Measurements from ENCODE around the gene SH2D3A. TPM values are rescaled to one million over a fixed set of nuclear protein-coding genes. Genes with fewer than 3 reads are reported as not detected.
A peak's percentile ranks its signal among the peaks of the same experiment; 100 is the strongest.

SH2D3A gene
- total and polyA plus RNA-seq, 2 of the 8 experiments (the other 6 are each of a cell fraction or from before 2014, with no cell fraction given) = 14.5 to 22.1 TPM

GRCh38 chr19:6707658-6708018, 59.6 kb downstream of the SH2D3A start:
- no peaks in the 10 kb centered on the region for H3K36me3 ChIP-seq (ENCODE audit: control insufficient read depth in 2 of 4, insufficient read depth in 4 of 4, low read length in 3 of 4)
- CTCF ChIA-PET (ENCODE audit: partially characterized antibody) = interaction anchor here (0.5 kb wide), 1 partner anchor 61 kb away, joined by 3 read pairs; no protein-coding TSS in a partner anchor

More at GRCh38 chr19:6707658-6708018, 59.6 kb downstream of the SH2D3A start:
- Histone ChIP-seq H4K8ac (ENCODE audit: extremely low read depth, insufficient read depth, low read length) (0 out of 2 replicates have a peak overlapping the region, but pooled peaks have one; percentile 36), H3K27me3 (replicated peaks in 1 of 4; ENCODE audit: control insufficient read depth in 3 of 4, extremely low read depth in 1 of 4, insufficient read depth in 3 of 4, low read length in 3 of 4) (peaks cover 0 to 22% (median 18%) of the 10 kb centered on the region in 4 experiments; a peak in 6 of 7 replicates), H3K4ac (replicated peaks; ENCODE audit: insufficient read length, low read depth, low read length) (no peak overlapping the region), H3K27ac (ENCODE audit: low read depth, low read length) (no peak overlapping the region), H3K4me3 (ENCODE audit: extremely low read depth in 1 of 4, insufficient read depth in 2 of 4, low read depth in 3 of 4, low read length in 4 of 4) (no peak overlapping the region), H4K20me1 (replicated peaks in 1 of 2; ENCODE audit: control insufficient read depth in 1 of 2, insufficient read depth in 2 of 2, low read length in 2 of 2) (no peaks in the 10 kb centered on the region), H3K79me2 (ENCODE audit: control insufficient read depth in 1 of 2, insufficient read depth in 2 of 2, low read length in 2 of 2) (no peaks in the 10 kb centered on the region), H3K23ac (ENCODE audit: insufficient read length) (no peak overlapping the region), H3K4me2 (ENCODE audit: insufficient read depth in 1 of 2, low read depth in 2 of 2, low read length in 2 of 2) (no peak overlapping the region), H2AK5ac (ENCODE audit: low read depth, low read length) (no peak overlapping the region), H2AFZ (ENCODE audit: low read length) (no peak overlapping the region), H2BK5ac (ENCODE audit: low read depth, low read length) (no peak overlapping the region), H4K91ac (replicated peaks; ENCODE audit: insufficient read length, low read length) (no peak overlapping the region), H3K18ac (ENCODE audit: extremely low read depth, low read length) (no peak overlapping the region), H3K14ac (ENCODE audit: insufficient read length) (no peak overlapping the region), H3K79me1 (ENCODE audit: low read depth, low read length) (no peaks in the 10 kb centered on the region), H3K4me1 (replicated peaks in 1 of 4; ENCODE audit: control insufficient read depth in 3 of 4, insufficient read depth in 4 of 4, low read length in 3 of 4) (peaks cover 0 to 8% (median 2%) of the 10 kb centered on the region in 4 experiments; a peak in 4 of 7 replicates), H3K23me2 (ENCODE audit: low read depth, low read length) (peaks cover 9% of the 10 kb centered on the region), H2BK20ac (ENCODE audit: low read length) (no peak overlapping the region), H3K9me3 (ENCODE audit: insufficient read depth in 2 of 2, low read depth in 1 of 2, low read length in 1 of 2) (no peaks in the 10 kb centered on the region), H4K5ac (ENCODE audit: insufficient read length, low read depth, low read length) (no peak overlapping the region), H2BK12ac (ENCODE audit: low read depth, low read length) (no peak overlapping the region), H2BK120ac (replicated peaks; ENCODE audit: low read depth, low read length) (no peak overlapping the region), H3K56ac (replicated peaks; ENCODE audit: insufficient read length, low read depth, low read length) (no peak overlapping the region), H3K9ac (replicated peaks in 1 of 4; ENCODE audit: extremely low read depth in 1 of 4, low read depth in 3 of 4, low read length in 3 of 4) (no peak overlapping the region), H2BK15ac (ENCODE audit: low read length) (no peak overlapping the region)
- DNase-seq (ENCODE audit: low read depth in 1 of 2, low spot score in 2 of 2) (no peak), FAIRE-seq (no peak)
- TF ChIP-seq MAFK (IDR thresholded peaks at IDR 0.05; ENCODE audit: low read depth, low read length) (no peak), CTCF (IDR thresholded peaks at IDR 0.05; ENCODE audit: control extremely low read depth in 1 of 3, insufficient read depth in 1 of 3, low read depth in 1 of 3, low read length in 3 of 3) (peak in 1 of 3 experiments; percentile 3; a peak in 1 of 4 replicates)
- WGBS, 2 experiments (ENCODE audit: extremely low coverage in 1 of 2, insufficient coverage in 1 of 2, insufficient read length in 1 of 2, insufficient replicate concordance in 2 of 2, low coverage in 1 of 2, low lambda C conversion rate in 2 of 2, missing lambda C conversion rate in 1 of 2) = 90% methylated on average over 7 of the region's 16 CpGs; no CpG with 5 or more reads in 1 of the 2 experiments
- POLR2A ChIA-PET (ENCODE audit: partially characterized antibody) = no interaction called here

All from H1 (cell line).